GM23338 (cell line): ENCODE data around the gene SDHA.
"Not testable (repeated sequence)": the region's sequence is repeated elsewhere in the genome, so short reads cannot be mapped to it uniquely, and the experiment has no call there.

ENCODE experiments used
- EZH2phosphoT487 ChIP-seq: fragments of 200-600 bp; sonication (generic); IDR thresholded peaks from one replicate; pipeline ENCODE4 v1.8.1; 2018; ENCODE audit warnings: antibody characterized with exemption; ENCODE audit not compliant: unreplicated experiment
- POLR2AphosphoS5 ChIP-seq: IDR thresholded peaks from 2 replicates; pipeline ENCODE4 v1.6.1; 2016; ENCODE audit warnings: antibody characterized with exemption, low read depth
- TF ChIP-seq, protein P1 (sequence below): IDR thresholded peaks from one replicate; pipeline ENCODE4 v1.6.1; 2018; ENCODE audit warnings: antibody characterized with exemption; ENCODE audit not compliant: unreplicated experiment
- TF ChIP-seq, protein P2 (sequence below), 2 experiments: fragments of 200-600 bp in 1 of 2; sonication (generic) in 1 of 2; conservative IDR thresholded peaks; 2 replicates each; pipeline versions ENCODE4 v1.5.1 to v1.6.1; 2016 to 2017; ENCODE audit warnings: antibody characterized with exemption in 2 of 2, low read depth in 2 of 2, mild to moderate bottlenecking in 2 of 2, moderate library complexity in 1 of 2
- TF ChIP-seq, protein P3 (sequence below): IDR thresholded peaks from 2 replicates; pipeline ENCODE4 v1.6.1; 2016; ENCODE audit warnings: antibody characterized with exemption

DNA sequence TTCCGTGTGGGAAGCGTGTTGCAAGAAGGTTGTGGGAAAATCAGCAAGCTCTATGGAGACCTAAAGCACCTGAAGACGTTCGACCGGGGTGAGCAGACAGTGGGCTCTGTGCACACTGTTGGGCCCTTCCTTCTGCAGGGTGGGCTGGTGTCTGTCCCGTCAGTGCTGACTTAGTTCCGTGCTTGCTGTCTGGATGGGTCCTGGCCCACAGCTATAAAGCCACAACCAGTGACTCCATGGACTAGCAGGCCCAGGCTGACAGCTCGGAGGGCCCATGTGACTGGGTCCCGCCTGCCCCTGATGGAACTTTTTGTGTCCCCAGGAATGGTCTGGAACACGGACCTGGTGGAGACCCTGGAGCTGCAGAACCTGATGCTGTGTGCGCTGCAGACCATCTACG, 32.9 kb downstream of the SDHA start:
- TF ChIP-seq, protein P1, sequence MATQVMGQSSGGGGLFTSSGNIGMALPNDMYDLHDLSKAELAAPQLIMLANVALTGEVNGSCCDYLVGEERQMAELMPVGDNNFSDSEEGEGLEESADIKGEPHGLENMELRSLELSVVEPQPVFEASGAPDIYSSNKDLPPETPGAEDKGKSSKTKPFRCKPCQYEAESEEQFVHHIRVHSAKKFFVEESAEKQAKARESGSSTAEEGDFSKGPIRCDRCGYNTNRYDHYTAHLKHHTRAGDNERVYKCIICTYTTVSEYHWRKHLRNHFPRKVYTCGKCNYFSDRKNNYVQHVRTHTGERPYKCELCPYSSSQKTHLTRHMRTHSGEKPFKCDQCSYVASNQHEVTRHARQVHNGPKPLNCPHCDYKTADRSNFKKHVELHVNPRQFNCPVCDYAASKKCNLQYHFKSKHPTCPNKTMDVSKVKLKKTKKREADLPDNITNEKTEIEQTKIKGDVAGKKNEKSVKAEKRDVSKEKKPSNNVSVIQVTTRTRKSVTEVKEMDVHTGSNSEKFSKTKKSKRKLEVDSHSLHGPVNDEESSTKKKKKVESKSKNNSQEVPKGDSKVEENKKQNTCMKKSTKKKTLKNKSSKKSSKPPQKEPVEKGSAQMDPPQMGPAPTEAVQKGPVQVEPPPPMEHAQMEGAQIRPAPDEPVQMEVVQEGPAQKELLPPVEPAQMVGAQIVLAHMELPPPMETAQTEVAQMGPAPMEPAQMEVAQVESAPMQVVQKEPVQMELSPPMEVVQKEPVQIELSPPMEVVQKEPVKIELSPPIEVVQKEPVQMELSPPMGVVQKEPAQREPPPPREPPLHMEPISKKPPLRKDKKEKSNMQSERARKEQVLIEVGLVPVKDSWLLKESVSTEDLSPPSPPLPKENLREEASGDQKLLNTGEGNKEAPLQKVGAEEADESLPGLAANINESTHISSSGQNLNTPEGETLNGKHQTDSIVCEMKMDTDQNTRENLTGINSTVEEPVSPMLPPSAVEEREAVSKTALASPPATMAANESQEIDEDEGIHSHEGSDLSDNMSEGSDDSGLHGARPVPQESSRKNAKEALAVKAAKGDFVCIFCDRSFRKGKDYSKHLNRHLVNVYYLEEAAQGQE, result not testable (repeated sequence)
- TF ChIP-seq, protein P2, sequence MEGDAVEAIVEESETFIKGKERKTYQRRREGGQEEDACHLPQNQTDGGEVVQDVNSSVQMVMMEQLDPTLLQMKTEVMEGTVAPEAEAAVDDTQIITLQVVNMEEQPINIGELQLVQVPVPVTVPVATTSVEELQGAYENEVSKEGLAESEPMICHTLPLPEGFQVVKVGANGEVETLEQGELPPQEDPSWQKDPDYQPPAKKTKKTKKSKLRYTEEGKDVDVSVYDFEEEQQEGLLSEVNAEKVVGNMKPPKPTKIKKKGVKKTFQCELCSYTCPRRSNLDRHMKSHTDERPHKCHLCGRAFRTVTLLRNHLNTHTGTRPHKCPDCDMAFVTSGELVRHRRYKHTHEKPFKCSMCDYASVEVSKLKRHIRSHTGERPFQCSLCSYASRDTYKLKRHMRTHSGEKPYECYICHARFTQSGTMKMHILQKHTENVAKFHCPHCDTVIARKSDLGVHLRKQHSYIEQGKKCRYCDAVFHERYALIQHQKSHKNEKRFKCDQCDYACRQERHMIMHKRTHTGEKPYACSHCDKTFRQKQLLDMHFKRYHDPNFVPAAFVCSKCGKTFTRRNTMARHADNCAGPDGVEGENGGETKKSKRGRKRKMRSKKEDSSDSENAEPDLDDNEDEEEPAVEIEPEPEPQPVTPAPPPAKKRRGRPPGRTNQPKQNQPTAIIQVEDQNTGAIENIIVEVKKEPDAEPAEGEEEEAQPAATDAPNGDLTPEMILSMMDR (conservative IDR thresholded peaks at IDR 0.05; ENCODE audit: low read depth in 2 of 2), result not testable (repeated sequence)
- not testable (repeated sequence) for TF ChIP-seq EZH2phosphoT487, POLR2AphosphoS5
- TF ChIP-seq, protein P3, sequence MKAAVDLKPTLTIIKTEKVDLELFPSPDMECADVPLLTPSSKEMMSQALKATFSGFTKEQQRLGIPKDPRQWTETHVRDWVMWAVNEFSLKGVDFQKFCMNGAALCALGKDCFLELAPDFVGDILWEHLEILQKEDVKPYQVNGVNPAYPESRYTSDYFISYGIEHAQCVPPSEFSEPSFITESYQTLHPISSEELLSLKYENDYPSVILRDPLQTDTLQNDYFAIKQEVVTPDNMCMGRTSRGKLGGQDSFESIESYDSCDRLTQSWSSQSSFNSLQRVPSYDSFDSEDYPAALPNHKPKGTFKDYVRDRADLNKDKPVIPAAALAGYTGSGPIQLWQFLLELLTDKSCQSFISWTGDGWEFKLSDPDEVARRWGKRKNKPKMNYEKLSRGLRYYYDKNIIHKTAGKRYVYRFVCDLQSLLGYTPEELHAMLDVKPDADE, result not testable (repeated sequence)
